IMR-90 (cell line): Measurements from ENCODE around the gene BDKRB1. TPM values are rescaled to one million over a fixed set of nuclear protein-coding genes. Genes with fewer than 3 reads are reported as not detected.

Source experiments
- ATAC-seq: fragments of 200-7000 bp; cut with Tn5 transposase; 2 replicates; pipeline ENCODE4 v1.9.1; 2020; ENCODE audit warnings: low read depth, mild to moderate bottlenecking, moderate library complexity
- BruUV-seq: library from RNA; stranded (reverse); fragments of 400-500 nt; replicated peaks from 2 replicates; lab custom pipeline; 2021; lab: Mats Ljungman, UMichigan
- CTCF ChIA-PET: fragments of 300-600 bp; formaldehyde crosslinking; extraction: SDS; loops from one replicate; lab custom pipeline; 2021; ENCODE audit warnings: antibody characterized with exemption; lab: Yijun Ruan, JAX
- POLR2A ChIA-PET: fragments of 300-600 bp; sonication (Branson Sonifier 250); formaldehyde crosslinking; loops from one replicate; lab custom pipeline; 2022; ENCODE audit warnings: antibody characterized with exemption; ENCODE audit not compliant: unreplicated experiment; lab: Charles Lee
- DNase-seq: peaks from one replicate; pipeline ENCODE4 v3.0.0; 2013
- H2AFZ ChIP-seq: replicated peaks from 2 replicates; pipeline ENCODE3; 2013; ENCODE audit warnings: low read length, mild to moderate bottlenecking; ENCODE audit not compliant: poor library complexity
- H2AK5ac ChIP-seq: 2 replicates; pipeline ENCODE4 v1.6.1; 2013; ENCODE audit warnings: low read depth, low read length, inconsistent platforms
- H2AK9ac ChIP-seq: replicated peaks from 2 replicates; pipeline ENCODE3; 2013; ENCODE audit warnings: mild to moderate bottlenecking, low read depth, low read length, moderate library complexity; ENCODE audit not compliant: poor library complexity
- H2BK120ac ChIP-seq: 2 replicates; pipeline ENCODE4 v1.6.1; 2013; ENCODE audit warnings: low read depth, low read length, inconsistent platforms
- H2BK15ac ChIP-seq: 3 replicates; pipeline ENCODE4 v1.6.1; 2013; ENCODE audit warnings: low read depth, low read length, inconsistent platforms
- H2BK20ac ChIP-seq: 2 replicates; pipeline ENCODE4 v1.6.1; 2013; ENCODE audit warnings: low read depth, mild to moderate bottlenecking, inconsistent platforms, low read length, moderate library complexity
- H2BK5ac ChIP-seq: 2 replicates; pipeline ENCODE4 v1.6.1; 2013; ENCODE audit warnings: mild to moderate bottlenecking, low read depth, low read length, inconsistent platforms; ENCODE audit not compliant: poor library complexity, severe bottlenecking
- H3K14ac ChIP-seq: replicated peaks from 2 replicates; pipeline ENCODE4 v1.6.1; 2013; ENCODE audit warnings: low read depth, low read length, inconsistent platforms
- H3K18ac ChIP-seq: 2 replicates; pipeline ENCODE4 v1.6.1; 2013; ENCODE audit warnings: low read depth, low read length, control low read depth
- H3K23ac ChIP-seq: 2 replicates; pipeline ENCODE4 v1.6.1; 2013; ENCODE audit warnings: low read depth, low read length, inconsistent platforms
- H3K27ac ChIP-seq: 2 replicates; pipeline ENCODE4 v1.5.1; 2013; ENCODE audit warnings: mild to moderate bottlenecking, control low read depth, low read length; ENCODE audit not compliant: insufficient read depth
- H3K27me3 ChIP-seq: 2 replicates; pipeline ENCODE4 v1.6.1; 2013; ENCODE audit warnings: low read length; ENCODE audit not compliant: control insufficient read depth, insufficient read depth
- H3K36me3 ChIP-seq: 2 replicates; pipeline ENCODE4 v1.6.1; 2013; ENCODE audit warnings: low read length, mixed read lengths; ENCODE audit not compliant: control insufficient read depth, insufficient read depth
- H3K4ac ChIP-seq: 2 replicates; pipeline ENCODE4 v1.6.1; 2013; ENCODE audit warnings: low read depth, low read length, inconsistent platforms
- H3K4me1 ChIP-seq: 2 replicates; pipeline ENCODE4 v1.6.1; 2013; ENCODE audit warnings: low read length, mixed read lengths; ENCODE audit not compliant: control insufficient read depth, insufficient read depth
- H3K4me2 ChIP-seq: 2 replicates; pipeline ENCODE4 v1.6.1; 2013; ENCODE audit warnings: low read depth, mild to moderate bottlenecking, control low read depth, low read length, moderate library complexity
- H3K4me3 ChIP-seq: 2 replicates; pipeline ENCODE4 v1.5.1; 2013; ENCODE audit warnings: low read depth, mild to moderate bottlenecking, control low read depth, low read length, moderate library complexity; ENCODE audit not compliant: insufficient read depth
- H3K56ac ChIP-seq: 2 replicates; pipeline ENCODE4 v1.6.1; 2013; ENCODE audit warnings: low read length, inconsistent platforms; ENCODE audit not compliant: insufficient read depth; ENCODE audit errors: extremely low read depth
- H3K79me1 ChIP-seq, 2 experiments: 2 replicates each; pipeline ENCODE4 v1.6.1; 2013; ENCODE audit warnings: low read length in 2 of 2, inconsistent platforms in 1 of 2, low read depth in 1 of 2
- H3K9ac ChIP-seq: 2 replicates; pipeline ENCODE4 v1.6.1; 2013; ENCODE audit warnings: low read depth, low read length, control low read depth
- H3K9me1 ChIP-seq: 2 replicates; pipeline ENCODE4 v1.6.1; 2013; ENCODE audit warnings: low read length, inconsistent platforms; ENCODE audit not compliant: insufficient read depth
- H3K9me3 ChIP-seq: 2 replicates; pipeline ENCODE4 v1.6.1; 2013; ENCODE audit warnings: low read length; ENCODE audit not compliant: control insufficient read depth, insufficient read depth
- H4K20me1 ChIP-seq: 2 replicates; pipeline ENCODE4 v1.6.1; 2013; ENCODE audit warnings: low read length, inconsistent platforms; ENCODE audit not compliant: insufficient read depth
- H4K5ac ChIP-seq: 2 replicates; pipeline ENCODE4 v1.6.1; 2013; ENCODE audit warnings: mild to moderate bottlenecking, low read depth, low read length, control low read depth
- H4K8ac ChIP-seq, 2 experiments: 2 replicates each; pipeline ENCODE4 v1.6.1; 2013; ENCODE audit warnings: low read depth in 2 of 2, low read length in 2 of 2, control low read depth in 1 of 2, inconsistent platforms in 1 of 2
- H4K91ac ChIP-seq: 2 replicates; pipeline ENCODE4 v1.6.1; 2013; ENCODE audit warnings: low read depth, low read length, inconsistent platforms; ENCODE audit not compliant: insufficient read depth
- BHLHE40 ChIP-seq: fragments of 150-350 bp; IDR thresholded peaks from 2 replicates; pipeline ENCODE4 v1.6.1; 2016; ENCODE audit warnings: mild to moderate bottlenecking, low read depth, low read length
- CEBPB ChIP-seq: IDR thresholded peaks from 2 replicates; pipeline ENCODE4 v1.6.1; 2012; ENCODE audit warnings: low read depth, low read length, improper control_type of control experiment
- CHD1 ChIP-seq: IDR thresholded peaks from 2 replicates; pipeline ENCODE4 v1.6.1; 2012; ENCODE audit warnings: low read depth, low read length, improper control_type of control experiment
- FOS ChIP-seq: fragments of 150-350 bp; IDR thresholded peaks from 2 replicates; pipeline ENCODE4 v1.6.1; 2016; ENCODE audit warnings: low read depth, low read length
- MAFK ChIP-seq: IDR thresholded peaks from 2 replicates; pipeline ENCODE4 v1.6.1; 2012; ENCODE audit warnings: low read depth, low read length, improper control_type of control experiment
- MAZ ChIP-seq: IDR thresholded peaks from 2 replicates; pipeline ENCODE4 v1.6.1; 2012; ENCODE audit warnings: low read depth, mild to moderate bottlenecking, low read length, improper control_type of control experiment, moderate library complexity, borderline replicate concordance
- MXI1 ChIP-seq: IDR thresholded peaks from 2 replicates; pipeline ENCODE4 v1.6.1; 2012; ENCODE audit warnings: low read depth, mild to moderate bottlenecking, low read length, moderate library complexity, borderline replicate concordance
- NFE2L2 ChIP-seq: fragments of 150-350 bp; IDR thresholded peaks from 2 replicates; pipeline ENCODE4 v1.6.1; 2016; ENCODE audit warnings: low read depth, mild to moderate bottlenecking, low read length
- POLR2A ChIP-seq: IDR thresholded peaks from 2 replicates; pipeline ENCODE4 v1.6.1; 2012; ENCODE audit warnings: mild to moderate bottlenecking, low read depth, low read length
- RCOR1 ChIP-seq: IDR thresholded peaks from 2 replicates; pipeline ENCODE4 v1.6.1; 2012; ENCODE audit warnings: mild to moderate bottlenecking, low read length, improper control_type of control experiment; ENCODE audit not compliant: insufficient replicate concordance
- RFX5 ChIP-seq: IDR thresholded peaks from 2 replicates; pipeline ENCODE4 v1.8.0; 2012; ENCODE audit warnings: low read depth, mild to moderate bottlenecking, low read length, moderate library complexity
- SMC3 ChIP-seq: fragments of 150-350 bp; IDR thresholded peaks from 2 replicates; pipeline ENCODE4 v1.6.1; 2016; ENCODE audit warnings: low read depth, mild to moderate bottlenecking, antibody characterized with exemption, low read length, moderate library complexity
- WGBS, 2 experiments: methylation state at CpG; one replicate each; pipeline versions ENCODE4 v1.1.5 to v1.1.7; 2013; ENCODE audit warnings: missing lambda C conversion rate in 2 of 2; ENCODE audit not compliant: insufficient read length in 1 of 2; ENCODE audit errors: extremely low coverage in 2 of 2; 5-methylcytosine and 5-hydroxymethylcytosine counted together
- dilution Hi-C: fragments of 300-500 bp; cut with HindIII; formaldehyde crosslinking; loops from one replicate; pipeline ENCODE4 v1.14.3; 2018; ENCODE audit warnings: low sequenced_read_pairs; ENCODE audit not compliant: unreplicated experiment
- in situ Hi-C: fragments of 300-500 bp; cut with MboI; formaldehyde crosslinking; loops from 3 replicates; pipeline ENCODE4 v1.14.3; 2019; ENCODE audit warnings: low sequenced_read_pairs, inconsistent platforms, mixed read lengths
- intact Hi-C: fragments of 100-400 bp; cut with micrococcal nuclease; formaldehyde crosslinking; loops from 2 replicates; pipeline ENCODE4 v1.10.0; 2022
- polyA plus RNA-seq, 3 experiments: library from polyadenylated mRNA; depleted of rRNA; stranded (reverse); fragments of >200 nt; gene quantifications; 2 replicates each; pipeline ENCODE4 v1.2.3, GENCODE V29; 2012; ENCODE audit warnings: low replicate concordance in 1 of 3
- total RNA-seq: library from RNA; depleted of rRNA; stranded (reverse); fragments of >200 nt; gene quantifications from 2 replicates; pipeline ENCODE4 v1.2.3, GENCODE V29; 2012
- TF ChIP-seq, protein P1 (sequence below): fragments of 150-350 bp; IDR thresholded peaks from 2 replicates; pipeline ENCODE4 v1.6.1; 2016; ENCODE audit warnings: low read depth, mild to moderate bottlenecking, low read length, moderate library complexity, borderline replicate concordance
- TF ChIP-seq, protein P2 (sequence below): conservative IDR thresholded peaks from 2 replicates; pipeline ENCODE4 v1.5.1; 2012; ENCODE audit warnings: mild to moderate bottlenecking, low read depth, low read length, improper control_type of control experiment
- TF ChIP-seq, protein P3 (sequence below): fragments of 150-350 bp; IDR thresholded peaks from 2 replicates; pipeline ENCODE4 v1.6.1; 2017; ENCODE audit warnings: mild to moderate bottlenecking, antibody characterized with exemption, low read length, low read depth

The BDKRB1 gene
- total and polyA plus RNA-seq, 2 of the 4 experiments (the other 2 are of a cell fraction): 56.5 to 130 TPM

DNA sequence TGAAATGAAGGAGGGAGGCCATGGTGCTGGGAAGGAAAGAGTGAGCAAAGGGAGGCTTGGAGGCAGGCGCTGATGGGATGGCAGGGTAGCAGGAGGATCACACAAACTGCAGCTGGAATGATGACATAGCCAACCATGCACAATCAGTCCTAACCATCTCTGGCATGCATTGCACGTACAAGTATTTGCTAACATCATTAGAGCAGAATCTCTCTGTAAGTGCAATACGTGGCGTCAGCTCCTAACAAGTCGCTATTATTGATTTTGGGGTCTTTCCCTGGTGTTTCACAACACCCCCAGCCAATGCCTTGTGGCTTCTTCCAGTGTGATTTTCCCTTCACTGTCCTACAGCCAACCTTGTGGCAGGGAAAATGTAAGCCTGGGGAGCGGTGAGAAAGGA lies 18.5 kb downstream of the BDKRB1 start:
- DNase-seq (peak; percentile 97), ATAC-seq (peak; percentile 54)
- Histone ChIP-seq H3K9ac (peak overlapping the region; percentile 46), H2AK5ac (peak overlapping the region; percentile 97), H3K4me3 (no peak overlapping the region), H2BK20ac (peak overlapping the region; percentile 97), H3K56ac (peak overlapping the region; percentile 54), H4K20me1 (no peaks in the 10 kb centered on the region), H3K79me1 (peaks cover 0 to 7% of the 10 kb centered on the region in 2 experiments; a peak in 1 of 4 replicates), H2BK120ac (peak overlapping the region; percentile 96), H3K9me3 (peaks cover 10% of the 10 kb centered on the region), H4K8ac (peak overlapping the region; percentile 79 to 92), H2AFZ (peak overlapping the region; percentile 55), H2BK5ac (peak overlapping the region; percentile 90), H4K5ac (peak overlapping the region; percentile 58), H3K27ac (peak overlapping the region; percentile 94), H3K27me3 (no peaks in the 10 kb centered on the region), H3K4me1 (peaks cover 21% of the 10 kb centered on the region), H4K91ac (peak overlapping the region; percentile 93), H3K4me2 (0 out of 2 replicates have a peak overlapping the region, but pooled peaks have one; percentile 3), H3K36me3 (no peaks in the 10 kb centered on the region), H3K4ac (peak overlapping the region; percentile 93), H3K9me1 (peaks cover 11% of the 10 kb centered on the region), H3K18ac (peak overlapping the region; percentile 85), H2BK15ac (peak overlapping the region; percentile 71; the same call in 2 of the 3 replicates), H3K23ac (peak overlapping the region; percentile 78), H3K14ac (peak overlapping the region; percentile 95), H2AK9ac (no peak overlapping the region)
- WGBS, 2 experiments: 17% methylated on average over 2 of the region's 6 CpGs; no CpG with 5 or more reads in 1 of the 2 experiments
- BruUV-seq: no TSS peak
- ChIA-PET CTCF (interaction anchor here (0.6 to 3.5 kb wide), 13 partner anchors 13 to 178 kb away, joined by 3 to 55 read pairs (median 7); partner anchors contain the start of genes BDKRB1 and BDKRB2), POLR2A (interaction anchor here (1.6 kb wide), 1 partner anchor 170 kb away, joined by 6 read pairs; no protein-coding TSS in a partner anchor)
- in situ Hi-C loops (loop anchor here (5.0 to 25.0 kb wide), 2 partner anchors 172 to 737 kb away; partner anchors contain the start of gene GLRX5), dilution Hi-C loops (no loop called here), intact Hi-C loops (no loop called here)
- peak; percentile 38; the same call in 1 of the 2 replicates for TF ChIP-seq FOS
- no peak for TF ChIP-seq MAZ
- peak; percentile 28; the same call in 1 of the 2 replicates for TF ChIP-seq MAFK
- TF ChIP-seq, protein P1, sequence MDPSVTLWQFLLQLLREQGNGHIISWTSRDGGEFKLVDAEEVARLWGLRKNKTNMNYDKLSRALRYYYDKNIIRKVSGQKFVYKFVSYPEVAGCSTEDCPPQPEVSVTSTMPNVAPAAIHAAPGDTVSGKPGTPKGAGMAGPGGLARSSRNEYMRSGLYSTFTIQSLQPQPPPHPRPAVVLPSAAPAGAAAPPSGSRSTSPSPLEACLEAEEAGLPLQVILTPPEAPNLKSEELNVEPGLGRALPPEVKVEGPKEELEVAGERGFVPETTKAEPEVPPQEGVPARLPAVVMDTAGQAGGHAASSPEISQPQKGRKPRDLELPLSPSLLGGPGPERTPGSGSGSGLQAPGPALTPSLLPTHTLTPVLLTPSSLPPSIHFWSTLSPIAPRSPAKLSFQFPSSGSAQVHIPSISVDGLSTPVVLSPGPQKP: no peak
- no peak for TF ChIP-seq CHD1
- TF ChIP-seq SMC3: no peak
- TF ChIP-seq NFE2L2: peak; percentile 43; the same call in 1 of the 2 replicates
- TF ChIP-seq, protein P2, sequence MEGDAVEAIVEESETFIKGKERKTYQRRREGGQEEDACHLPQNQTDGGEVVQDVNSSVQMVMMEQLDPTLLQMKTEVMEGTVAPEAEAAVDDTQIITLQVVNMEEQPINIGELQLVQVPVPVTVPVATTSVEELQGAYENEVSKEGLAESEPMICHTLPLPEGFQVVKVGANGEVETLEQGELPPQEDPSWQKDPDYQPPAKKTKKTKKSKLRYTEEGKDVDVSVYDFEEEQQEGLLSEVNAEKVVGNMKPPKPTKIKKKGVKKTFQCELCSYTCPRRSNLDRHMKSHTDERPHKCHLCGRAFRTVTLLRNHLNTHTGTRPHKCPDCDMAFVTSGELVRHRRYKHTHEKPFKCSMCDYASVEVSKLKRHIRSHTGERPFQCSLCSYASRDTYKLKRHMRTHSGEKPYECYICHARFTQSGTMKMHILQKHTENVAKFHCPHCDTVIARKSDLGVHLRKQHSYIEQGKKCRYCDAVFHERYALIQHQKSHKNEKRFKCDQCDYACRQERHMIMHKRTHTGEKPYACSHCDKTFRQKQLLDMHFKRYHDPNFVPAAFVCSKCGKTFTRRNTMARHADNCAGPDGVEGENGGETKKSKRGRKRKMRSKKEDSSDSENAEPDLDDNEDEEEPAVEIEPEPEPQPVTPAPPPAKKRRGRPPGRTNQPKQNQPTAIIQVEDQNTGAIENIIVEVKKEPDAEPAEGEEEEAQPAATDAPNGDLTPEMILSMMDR: no peak
- TF ChIP-seq CEBPB: peak; percentile 88
- TF ChIP-seq RCOR1: no peak
- TF ChIP-seq, protein P3, sequence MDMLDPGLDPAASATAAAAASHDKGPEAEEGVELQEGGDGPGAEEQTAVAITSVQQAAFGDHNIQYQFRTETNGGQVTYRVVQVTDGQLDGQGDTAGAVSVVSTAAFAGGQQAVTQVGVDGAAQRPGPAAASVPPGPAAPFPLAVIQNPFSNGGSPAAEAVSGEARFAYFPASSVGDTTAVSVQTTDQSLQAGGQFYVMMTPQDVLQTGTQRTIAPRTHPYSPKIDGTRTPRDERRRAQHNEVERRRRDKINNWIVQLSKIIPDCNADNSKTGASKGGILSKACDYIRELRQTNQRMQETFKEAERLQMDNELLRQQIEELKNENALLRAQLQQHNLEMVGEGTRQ: no peak
- TF ChIP-seq BHLHE40: 0 out of 2 replicates have a peak, but pooled peaks have one; percentile 23
- TF ChIP-seq MXI1: no peak
- TF ChIP-seq POLR2A: no peak
- TF ChIP-seq RFX5: no peak
